K562 (cell line): ENCODE results near the gene ERBB4. TPM values are rescaled to one million over a fixed set of nuclear protein-coding genes. Genes with fewer than 3 reads are reported as not detected.

Experiments used
- ATAC-seq: fragments of 200-7000 bp; cut with Tn5 transposase; 3 replicates; pipeline ENCODE4 v1.9.1; 2020; ENCODE audit warnings: moderate library complexity
- BruUV-seq: library from RNA; stranded (reverse); fragments of 400-500 nt; replicated peaks from 2 replicates; lab custom pipeline; 2021; lab: Mats Ljungman, UMichigan
- CTCF ChIA-PET: fragments of 300-600 bp; formaldehyde crosslinking; extraction: SDS; loops from one replicate; lab custom pipeline; 2021; ENCODE audit warnings: low intra/inter-chr PET ratio; lab: Yijun Ruan, JAX
- POLR2A ChIA-PET: fragments of 300-600, 350-650 bp; sonication (Branson Sonifier 250); formaldehyde crosslinking; extraction: SDS; loops from one replicate; lab custom pipeline; 2021; ENCODE audit warnings: antibody characterized with exemption, inconsistent platforms; lab: Yijun Ruan, JAX
- DNase-seq, 4 experiments: peaks; one replicate each; pipeline versions ENCODE4 v3.0.0 to v3.0.0-alpha.2; 2011 to 2018; ENCODE audit warnings: low spot score in 3 of 4, mixed read lengths in 3 of 4; ENCODE audit errors: extremely low read depth in 1 of 4
- FAIRE-seq: peaks from 2 replicates; lab custom pipeline; 2011; peaks lifted over from hg19 to GRCh38; lab: Jason Lieb, UNC
- H2AFZ ChIP-seq: 2 replicates; pipeline ENCODE4 v1.6.0; 2011; ENCODE audit warnings: low read depth, low read length, control low read depth, inconsistent platforms
- H3K27ac ChIP-seq: fragments of 200-600 bp; 3 replicates; pipeline ENCODE4 v1.8.0; 2011; ENCODE audit warnings: low read depth, mild to moderate bottlenecking, control low read depth, inconsistent platforms, low read length, moderate library complexity, mixed read lengths; ENCODE audit errors: extremely low read depth
- H3K27me3 ChIP-seq, 2 experiments: fragments of 300-600 bp in 1 of 2; 2 replicates in 1 of 2; 3 replicates in 1 of 2; pipeline versions ENCODE4 v1.6.0 to v1.8.0; 2011; ENCODE audit warnings: inconsistent platforms in 2 of 2, low read length in 2 of 2, mild to moderate bottlenecking in 1 of 2, mixed read lengths in 1 of 2, moderate library complexity in 1 of 2; ENCODE audit not compliant: control insufficient read depth in 2 of 2, insufficient read depth in 2 of 2
- H3K36me3 ChIP-seq: fragments of 300-600 bp; 3 replicates; pipeline ENCODE4 v1.8.0; 2011; ENCODE audit warnings: mild to moderate bottlenecking, low read length, inconsistent platforms; ENCODE audit not compliant: control insufficient read depth, insufficient read depth
- H3K4me1 ChIP-seq, 2 experiments: fragments of 200-600 bp in 1 of 2; replicated peaks in 1 of 2; 2 replicates in 1 of 2; 3 replicates in 1 of 2; pipeline versions ENCODE4 v1.5.1 to v1.8.0; 2011; ENCODE audit warnings: inconsistent platforms in 2 of 2, low read length in 2 of 2, mild to moderate bottlenecking in 1 of 2, mixed read lengths in 1 of 2, moderate library complexity in 1 of 2; ENCODE audit not compliant: control insufficient read depth in 2 of 2, insufficient read depth in 2 of 2
- H3K4me2 ChIP-seq: 2 replicates; pipeline ENCODE4 v1.6.1; 2011; ENCODE audit warnings: low read length, control low read depth, inconsistent platforms, mixed read lengths; ENCODE audit not compliant: insufficient read depth
- H3K4me3 ChIP-seq: fragments of 200-600 bp; sonication (generic), shearing (Covaris generic); 2 replicates; pipeline ENCODE4 v1.5.1; 2016; ENCODE audit warnings: control low read depth, inconsistent platforms
- H3K79me2 ChIP-seq: fragments of 200-600 bp; 3 replicates; pipeline ENCODE4 v1.8.0; 2011; ENCODE audit warnings: low read length, inconsistent platforms; ENCODE audit not compliant: control insufficient read depth, insufficient read depth
- H3K9ac ChIP-seq, 2 experiments: 2 replicates each; pipeline versions ENCODE4 v1.6.0 to v1.6.1; 2011; ENCODE audit warnings: low read depth in 2 of 2, low read length in 2 of 2, control low read depth in 1 of 2, inconsistent platforms in 1 of 2, mild to moderate bottlenecking in 1 of 2, mixed read lengths in 1 of 2; ENCODE audit not compliant: insufficient read depth in 1 of 2
- H3K9me1 ChIP-seq: one replicate; pipeline ENCODE4 v1.6.0; 2011; ENCODE audit warnings: inconsistent platforms, mild to moderate bottlenecking, low read length, moderate library complexity; ENCODE audit not compliant: control insufficient read depth, insufficient read depth
- H3K9me3 ChIP-seq: replicated peaks from 2 replicates; pipeline ENCODE4 v1.5.1; 2011; ENCODE audit warnings: low read depth, low read length, inconsistent platforms; ENCODE audit not compliant: control insufficient read depth, insufficient read depth
- H4K20me1 ChIP-seq: replicated peaks from 2 replicates; pipeline ENCODE4 v1.6.1; 2011; ENCODE audit warnings: low read length, inconsistent platforms, mixed read lengths; ENCODE audit not compliant: control insufficient read depth, insufficient read depth
- CLOCK ChIP-seq: fragments of 250-450 bp; sonication (Bioruptor Pico); IDR thresholded peaks from 2 replicates; pipeline ENCODE4 v1.4.0; 2020; ENCODE audit warnings: mild to moderate bottlenecking, moderate library complexity, borderline replicate concordance
- DIDO1 ChIP-seq: fragments of 450-650 bp; IDR thresholded peaks from 2 replicates; pipeline ENCODE4 v1.6.1; 2016; ENCODE audit warnings: low read depth, missing biosample characterization, missing genetic modification characterization
- E2F6 ChIP-seq, 2 experiments: IDR thresholded peaks; 2 replicates each; pipeline ENCODE4 v1.6.1; 2011; ENCODE audit warnings: borderline replicate concordance in 1 of 2, control low read depth in 1 of 2, low read depth in 1 of 2, low read length in 1 of 2, mild to moderate bottlenecking in 1 of 2, mixed read lengths in 1 of 2, moderate library complexity in 1 of 2; ENCODE audit not compliant: insufficient read depth in 1 of 2, insufficient read length in 1 of 2, poor library complexity in 1 of 2, severe bottlenecking in 1 of 2; ENCODE audit errors: extremely low read depth in 1 of 2
- HOXB6 ChIP-seq: fragments of 250-450 bp; sonication (Bioruptor Pico); IDR thresholded peaks from 2 replicates; pipeline ENCODE4 v1.5.1; 2022; ENCODE audit warnings: mild to moderate bottlenecking, borderline replicate concordance
- JUNB ChIP-seq: fragments of 450-650 bp; formaldehyde crosslinking; conservative IDR thresholded peaks from 2 replicates; pipeline ENCODE4 v1.4.0; 2020; ENCODE audit warnings: mild to moderate bottlenecking
- RAD51 ChIP-seq: fragments of 450-650 bp; IDR thresholded peaks from 2 replicates; pipeline ENCODE4 v1.7.1; 2016; ENCODE audit warnings: low read depth, mild to moderate bottlenecking, borderline replicate concordance
- RFX1 ChIP-seq: fragments of 450-650 bp; IDR thresholded peaks from 2 replicates; pipeline ENCODE4 v1.6.1; 2016; ENCODE audit warnings: mild to moderate bottlenecking, moderate library complexity
- SMAD3 ChIP-seq: fragments of 450-650 bp; formaldehyde crosslinking; conservative IDR thresholded peaks from 2 replicates; pipeline ENCODE4 v1.4.0; 2020; ENCODE audit warnings: mild to moderate bottlenecking
- ZFP30 ChIP-seq: fragments of 250-450 bp; sonication (Bioruptor Pico); IDR thresholded peaks from 2 replicates; pipeline ENCODE4 v1.8.0; 2022; ENCODE audit warnings: moderate library complexity, mild to moderate bottlenecking, inconsistent platforms, borderline replicate concordance
- ZNF695 ChIP-seq: fragments of 450-650 bp; formaldehyde crosslinking; IDR thresholded peaks from 2 replicates; pipeline ENCODE4 v1.4.0; 2020; ENCODE audit warnings: mild to moderate bottlenecking, moderate library complexity
- WGBS: fragments of 100-300 bp; shearing (Covaris generic); methylation state at CpG from one replicate; pipeline ENCODE4 v1.1.6; 2016; ENCODE audit warnings: low coverage, mixed read lengths; ENCODE audit not compliant: insufficient coverage; ENCODE audit errors: missing lambda C conversion rate; 5-methylcytosine and 5-hydroxymethylcytosine counted together
- in situ Hi-C: fragments of 300-500 bp; cut with MboI; formaldehyde crosslinking; loops from 4 replicates; pipeline ENCODE4 v1.15.0; 2018; ENCODE audit warnings: inconsistent platforms, mixed read lengths
- intact Hi-C: fragments of 100-400 bp; cut with micrococcal nuclease; formaldehyde crosslinking; loops from 2 replicates; pipeline ENCODE4 v1.14.2; 2022
- polyA plus RNA-seq, 8 experiments: library from polyadenylated mRNA; depleted of rRNA in 4 of 8; stranded (reverse) in 5 of 8; unstranded in 3 of 8; fragments of >200 nt; fragmentation: Nextera tagmentation in 2 of 8; fragmentation: Illumina TruSeq in 1 of 8; extraction: Ambion mirVana in 2 of 8; extraction: Trizol in 1 of 8; gene quantifications; 2 replicates each; pipeline versions ENCODE4 v1.2.1 to v1.2.3, GENCODE V29; 2011 to 2014; ENCODE audit warnings: inconsistent platforms in 1 of 8, missing spikeins in 1 of 8
- total RNA-seq, 7 experiments: library from RNA; depleted of rRNA in 6 of 7; stranded (reverse); fragments of >200 nt in 6 of 7; fragmentation: Illumina TruSeq in 2 of 7; extraction: Trizol in 2 of 7; gene quantifications; 2 replicates each; pipeline versions ENCODE4 v1.2.1 to v1.2.3, GENCODE V29; 2011 to 2021; ENCODE audit warnings: low replicate concordance in 1 of 7

Gene ERBB4
- total and polyA plus RNA-seq, 9 of the 15 experiments (the other 6 are each of a cell fraction or from before 2014, with no cell fraction given): not detected

- CTCF ChIA-PET: no interaction called here
These were observed 783.4 kb downstream of the ERBB4 start for GRCh38 chr2:211755187-211755586.

GRCh38 chr2:211751848-211752247 is 786.8 kb downstream of the ERBB4 start:
- POLR2A ChIA-PET: no interaction called here
- no peak for TF ChIP-seq HOXB6
- TF ChIP-seq E2F6 (IDR thresholded peaks at IDR 0.05; ENCODE audit: borderline replicate concordance in 1 of 2, extremely low read depth in 1 of 2, insufficient read depth in 1 of 2, insufficient read length in 1 of 2, low read depth in 1 of 2, low read length in 1 of 2, poor library complexity in 1 of 2, severe bottlenecking in 1 of 2): no peak
- TF ChIP-seq JUNB (CRISPR knock-in tag): no peak
- no peak for TF ChIP-seq RFX1
- TF ChIP-seq DIDO1 (tag): no peak
- TF ChIP-seq CLOCK: no peak
- no peaks in the 10 kb centered on the region for H4K20me1 ChIP-seq
- H3K27ac ChIP-seq: no peak overlapping the region
- intact Hi-C loops: no loop called here
- no peak overlapping the region for H3K4me2 ChIP-seq
- H3K27me3 ChIP-seq: no peaks in the 10 kb centered on the region
- ATAC-seq: no peak
- H3K4me3 ChIP-seq: no peak overlapping the region
- CTCF ChIA-PET: no interaction called here
- WGBS: 0% methylated on average over 3 of the region's 3 CpGs
- DNase-seq: no peak
- no peaks in the 10 kb centered on the region for H3K36me3 ChIP-seq
- H3K9ac ChIP-seq: no peak overlapping the region
- no peaks in the 10 kb centered on the region for H3K79me2 ChIP-seq
- in situ Hi-C loops: no loop called here
- no TSS peak for BruUV-seq
- H3K9me1 ChIP-seq: no peaks in the 10 kb centered on the region
- no peaks in the 10 kb centered on the region for H3K4me1 ChIP-seq
- no peak overlapping the region for H2AFZ ChIP-seq
- no peaks in the 10 kb centered on the region for H3K9me3 ChIP-seq
- no peak for FAIRE-seq

More at GRCh38 chr2:211755187-211755586, 783.4 kb downstream of the ERBB4 start:
- no peak overlapping the region for H3K4me3 ChIP-seq
- no TSS peak for BruUV-seq
- TF ChIP-seq ZFP30 (CRISPR knock-in tag) (no peak), SMAD3 (CRISPR knock-in tag) (no peak), ZNF695 (CRISPR knock-in tag) (no peak), RAD51 (no peak)
- in situ Hi-C loops (no loop called here), intact Hi-C loops (no loop called here)
- no peaks in the 10 kb centered on the region for H3K79me2 ChIP-seq
- H3K4me1 ChIP-seq: no peaks in the 10 kb centered on the region
- H3K9ac ChIP-seq: no peak overlapping the region
- FAIRE-seq (no peak), DNase-seq (no peak), ATAC-seq (no peak)
- WGBS: 1% methylated on average over 8 of the region's 8 CpGs
- H3K4me2 ChIP-seq: no peak overlapping the region
- no peak overlapping the region for H2AFZ ChIP-seq
- H3K27me3 ChIP-seq: no peaks in the 10 kb centered on the region
- H3K9me3 ChIP-seq: no peaks in the 10 kb centered on the region
- no peaks in the 10 kb centered on the region for H4K20me1 ChIP-seq
- no peak overlapping the region for H3K27ac ChIP-seq
- H3K9me1 ChIP-seq: no peaks in the 10 kb centered on the region
- POLR2A ChIA-PET: no interaction called here
- H3K36me3 ChIP-seq: no peaks in the 10 kb centered on the region
